HT1080 (cell line): ENCODE results near the gene PDE2A. TPM values are rescaled to one million over a fixed set of nuclear protein-coding genes. Genes with fewer than 3 reads are reported as not detected.

Source experiments
- DNase-seq: peaks from one replicate; pipeline ENCODE4 v3.0.0-alpha.2; 2015; ENCODE audit warnings: low read depth
- total RNA-seq: library from RNA; depleted of rRNA; stranded (reverse); fragments of >200 nt; shearing (Covaris generic); gene quantifications from 2 replicates; pipeline ENCODE4 v1.2.3, GENCODE V29; 2014

PDE2A gene
- total RNA-seq, 1 experiment from 2014 or later, result 7.7 TPM

GRCh38 chr11:72704783-72705265 is 30.6 kb upstream of the PDE2A start:
- DNase-seq, result no peak

GRCh38 chr11:72704028-72704782 is 30.0 kb upstream of the PDE2A start:
- no peak for DNase-seq

- no peak for DNase-seq
Measured at GRCh38 chr11:72703267-72704008, 29.2 kb upstream of the PDE2A start.

GRCh38 chr11:72702577-72703241 is 28.5 kb upstream of the PDE2A start:
- DNase-seq, result no peak

GRCh38 chr11:72702096-72702495 is 27.9 kb upstream of the PDE2A start:
- DNase-seq, result no peak

- no peak for DNase-seq
Measured at GRCh38 chr11:72701466-72701865, 27.2 kb upstream of the PDE2A start.

- DNase-seq, result peak; percentile 64
Measured at GRCh38 chr11:72700146-72700545, 25.9 kb upstream of the PDE2A start.

- DNase-seq, result no peak
Measured at GRCh38 chr11:72697814-72698213, 23.6 kb upstream of the PDE2A start.

- DNase-seq, result no peak
Measured at GRCh38 chr11:72696866-72697700, 22.9 kb upstream of the PDE2A start.

GRCh38 chr11:72695354-72695753 is 21.1 kb upstream of the PDE2A start:
- no peak for DNase-seq

GRCh38 chr11:72693271-72693968 is 19.2 kb upstream of the PDE2A start:
- DNase-seq, result no peak

GRCh38 chr11:72692498-72693237 is 18.4 kb upstream of the PDE2A start:
- no peak for DNase-seq

- DNase-seq, result no peak
Measured at GRCh38 chr11:72690166-72690565, 15.9 kb upstream of the PDE2A start.

- no peak for DNase-seq
Measured at GRCh38 chr11:72688929-72689328, 14.7 kb upstream of the PDE2A start.

- DNase-seq, result no peak
Measured at GRCh38 chr11:72688486-72688885, 14.3 kb upstream of the PDE2A start.

- no peak for DNase-seq
Measured at GRCh38 chr11:72687326-72687725, 13.1 kb upstream of the PDE2A start.

GRCh38 chr11:72686639-72687220 is 12.5 kb upstream of the PDE2A start:
- DNase-seq, result no peak

- no peak for DNase-seq
Measured at GRCh38 chr11:72685560-72686480, 11.6 kb upstream of the PDE2A start.
